Brain (organoid and tissue), 1 donor: Measurements from ENCODE around the gene ATOH7. TPM values are rescaled to one million over a fixed set of nuclear protein-coding genes. Genes with fewer than 3 reads are reported as not detected.

Experiments used
- polyA plus RNA-seq: library from polyadenylated mRNA; stranded (reverse); fragments of 350-450 nt; fragmentation: Illumina TruSeq; extraction: RNeasy Lipid Tissue Mini Kit (QIAGEN cat#74804); gene quantifications from one replicate; pipeline ENCODE4 v1.2.3, GENCODE V29; 2015; ENCODE audit warnings: low read depth, low replicate concordance; ENCODE audit not compliant: insufficient read depth

ATOH7 gene
- polyA plus RNA-seq, 1 donor from 2014 or later: 1.4 TPM

Other genes starting within 250 kb of the ATOH7 start
- gene HERC4, start 156.8 kb downstream of the ATOH7 start, polyA plus RNA-seq: 4.6 TPM
- not detected for gene MYPN, start 122.6 kb downstream of the ATOH7 start, polyA plus RNA-seq
- gene HNRNPH3, start 100.0 kb upstream of the ATOH7 start, polyA plus RNA-seq: 233 TPM
- 3.0 TPM for gene PBLD, start 100.8 kb upstream of the ATOH7 start, polyA plus RNA-seq
- 7.4 TPM for gene RUFY2, start 175.2 kb upstream of the ATOH7 start, polyA plus RNA-seq
- 2.0 TPM for gene DNA2, start 239.9 kb upstream of the ATOH7 start, polyA plus RNA-seq